SU-DHL-6 (cell line): Measurements from ENCODE around the gene PCSK2.

Experiments
- CTCF ChIP-seq: fragments of 200-600 bp; sonication (generic); IDR thresholded peaks from one replicate; pipeline ENCODE4 v1.5.1; 2017; ENCODE audit warnings: antibody characterized with exemption, mild to moderate bottlenecking, low read length, moderate library complexity; ENCODE audit not compliant: insufficient read depth, poor library complexity, severe bottlenecking
- EZH2phosphoT487 ChIP-seq: fragments of 200-600 bp; sonication (generic), shearing (Covaris generic); conservative IDR thresholded peaks from 2 replicates; pipeline ENCODE4 v1.6.1; 2018; ENCODE audit warnings: mild to moderate bottlenecking, antibody characterized with exemption, low read length, moderate library complexity, mixed read lengths

GRCh38 chr20:17423782-17424181, 196.9 kb downstream of the PCSK2 start:
- TF ChIP-seq CTCF (no peak), EZH2phosphoT487 (no peak)
